WTC11 (cell line): ENCODE data around the gene C1GALT1C1L. TPM values are rescaled to one million over a fixed set of nuclear protein-coding genes. Genes with fewer than 3 reads are reported as not detected.
"Not testable (repeated sequence)": the region's sequence is repeated elsewhere in the genome, so short reads cannot be mapped to it uniquely, and the experiment has no call there.

Source experiments
- ATAC-seq: fragments of 200-7000 bp; cut with Tn5 transposase; 2 replicates; pipeline ENCODE4 v1.10.0; 2021; ENCODE audit warnings: mild to moderate bottlenecking, moderate library complexity
- CTCF ChIA-PET: fragments of 300-600 bp; sonication (Branson Sonifier 250); formaldehyde crosslinking; loops from one replicate; lab custom pipeline; 2021; ENCODE audit warnings: antibody characterized with exemption; lab: Charles Lee
- POLR2A ChIA-PET: fragments of 350-600 bp; sonication (Branson Sonifier 250); formaldehyde crosslinking; loops from one replicate; lab custom pipeline; 2021; ENCODE audit warnings: antibody characterized with exemption; lab: Charles Lee
- DNase-seq: peaks from one replicate; pipeline ENCODE4 v3.0.0; 2021; ENCODE audit warnings: low spot score
- H3K27ac Mint-ChIP-seq: 2 replicates; pipeline ENCODE4 v1.8.0; 2021; ENCODE audit warnings: mixed read lengths
- H3K27me3 Mint-ChIP-seq: 2 replicates; pipeline ENCODE4 v1.8.0; 2021; ENCODE audit warnings: low read depth, mild to moderate bottlenecking, moderate library complexity, mixed read lengths
- H3K36me3 Mint-ChIP-seq: 2 replicates; pipeline ENCODE4 v1.8.0; 2021; ENCODE audit warnings: mixed read lengths
- H3K4me1 Mint-ChIP-seq: 2 replicates; pipeline ENCODE4 v1.8.0; 2022; ENCODE audit warnings: mixed read lengths
- H3K4me3 Mint-ChIP-seq: 2 replicates; pipeline ENCODE4 v1.8.0; 2021; ENCODE audit warnings: mild to moderate bottlenecking, moderate library complexity, mixed read lengths
- H3K9me3 Mint-ChIP-seq: 2 replicates; pipeline ENCODE4 v1.8.0; 2021; ENCODE audit warnings: mixed read lengths
- AR ChIP-seq: fragments of 250-450 bp; sonication (Bioruptor Pico); IDR thresholded peaks from 2 replicates; pipeline ENCODE4 v1.9.0; 2021; ENCODE audit warnings: mild to moderate bottlenecking
- E2F5 ChIP-seq: sonication (generic); formaldehyde crosslinking; IDR thresholded peaks from 2 replicates; pipeline ENCODE4 v1.8.1; 2022; ENCODE audit warnings: mild to moderate bottlenecking, moderate library complexity, missing genetic modification reagents
- ERG ChIP-seq: fragments of 250-450 bp; sonication (Bioruptor Pico); IDR thresholded peaks from 2 replicates; pipeline ENCODE4 v1.8.0; 2021; ENCODE audit warnings: mild to moderate bottlenecking
- GABPB1 ChIP-seq: sonication (generic); formaldehyde crosslinking; IDR thresholded peaks from 2 replicates; pipeline ENCODE4 v1.8.1; 2023; ENCODE audit warnings: mild to moderate bottlenecking, missing genetic modification reagents
- GRHL2 ChIP-seq: fragments of 250-450 bp; sonication (Bioruptor Pico); IDR thresholded peaks from 2 replicates; pipeline ENCODE4 v1.8.0; 2022; ENCODE audit warnings: mild to moderate bottlenecking, moderate library complexity; ENCODE audit not compliant: insufficient replicate concordance, severe bottlenecking
- HMGA2 ChIP-seq: fragments of 250-450 bp; sonication (Bioruptor Pico); IDR thresholded peaks from 2 replicates; pipeline ENCODE4 v1.4.0; 2021; ENCODE audit warnings: mild to moderate bottlenecking, moderate library complexity
- MLX ChIP-seq: sonication (generic); formaldehyde crosslinking; IDR thresholded peaks from 2 replicates; pipeline ENCODE4 v1.8.1; 2023; ENCODE audit warnings: mild to moderate bottlenecking, missing genetic modification reagents, moderate library complexity
- NR2C2 ChIP-seq: sonication (generic); formaldehyde crosslinking; IDR thresholded peaks from 2 replicates; pipeline ENCODE4 v1.8.0; 2022; ENCODE audit warnings: mild to moderate bottlenecking, missing genetic modification reagents
- SMAD3 ChIP-seq: sonication (generic); formaldehyde crosslinking; IDR thresholded peaks from 2 replicates; pipeline ENCODE4 v1.8.0; 2022; ENCODE audit warnings: missing genetic modification reagents, mild to moderate bottlenecking, borderline replicate concordance
- SOX15 ChIP-seq: fragments of 250-450 bp; sonication (Bioruptor Pico); IDR thresholded peaks from 2 replicates; pipeline ENCODE4 v1.9.0; 2021; ENCODE audit warnings: mild to moderate bottlenecking
- TCF7 ChIP-seq: sonication (generic); formaldehyde crosslinking; IDR thresholded peaks from 2 replicates; pipeline ENCODE4 v1.8.0; 2022; ENCODE audit warnings: mild to moderate bottlenecking, low read depth, missing genetic modification reagents, moderate library complexity
- TEAD4 ChIP-seq: sonication (generic); formaldehyde crosslinking; IDR thresholded peaks from 2 replicates; pipeline ENCODE4 v1.8.0; 2022; ENCODE audit warnings: mild to moderate bottlenecking, missing genetic modification reagents
- ZNF281 ChIP-seq: sonication (generic); formaldehyde crosslinking; IDR thresholded peaks from 2 replicates; pipeline ENCODE4 v1.8.0; 2023; ENCODE audit warnings: mild to moderate bottlenecking, missing genetic modification reagents
- ZNF396 ChIP-seq: fragments of 250-450 bp; sonication (Bioruptor Pico); IDR thresholded peaks from 2 replicates; pipeline ENCODE4 v1.8.0; 2021; ENCODE audit warnings: mild to moderate bottlenecking, moderate library complexity, borderline replicate concordance
- ZNF671 ChIP-seq: fragments of 250-450 bp; sonication (Bioruptor Pico); IDR thresholded peaks from 2 replicates; pipeline ENCODE4 v1.8.0; 2021; ENCODE audit warnings: mild to moderate bottlenecking
- total RNA-seq: library from RNA; stranded (reverse); gene quantifications from 3 replicates; pipeline ENCODE4 v1.2.3, GENCODE V29; 2021

C1GALT1C1L gene
- total RNA-seq, 1 experiment from 2014 or later = 0.44 TPM

GRCh38 chr2:43636621-43637020 is 39.6 kb downstream of the C1GALT1C1L start:
- peaks cover 25% of the 10 kb centered on the region for H3K4me1 Mint-ChIP-seq
- ATAC-seq (no peak), DNase-seq (no peak)
- peak overlapping the region; percentile 80 for H3K4me3 Mint-ChIP-seq
- peaks cover 23% of the 10 kb centered on the region for H3K27me3 Mint-ChIP-seq
- H3K27ac Mint-ChIP-seq = 0 out of 2 replicates have a peak overlapping the region, but pooled peaks have one; percentile 44
- TF ChIP-seq ZNF671 (CRISPR knock-in tag) (no peak), ZNF396 (CRISPR knock-in tag) (no peak), ZNF281 (CRISPR knock-in tag) (no peak), SMAD3 (no peak), NR2C2 (CRISPR knock-in tag) (no peak), SOX15 (CRISPR knock-in tag) (no peak), TEAD4 (CRISPR knock-in tag) (no peak), GRHL2 (no peak), AR (CRISPR knock-in tag) (no peak), TCF7 (no peak), MLX (CRISPR knock-in tag) (no peak), E2F5 (CRISPR knock-in tag) (no peak)
- peaks cover 5% of the 10 kb centered on the region for H3K9me3 Mint-ChIP-seq
- H3K36me3 Mint-ChIP-seq = peaks cover 4% of the 10 kb centered on the region; the same call in 1 of the 2 replicates
- CTCF ChIA-PET = interaction anchor here (0.5 to 2.1 kb wide), 9 partner anchors 21 to 497 kb away, joined by 3 to 9 read pairs (median 3); partner anchors contain the start of gene DYNC2LI1
- POLR2A ChIA-PET = interaction anchor here (0.6 kb wide), 1 partner anchor 18 kb away, joined by 3 read pairs; no protein-coding TSS in a partner anchor

GRCh38 chr2:43636153-43636552 is 40.1 kb downstream of the C1GALT1C1L start:
- Mint-ChIP-seq H3K27me3 (peaks cover 23% of the 10 kb centered on the region), H3K4me3 (peak overlapping the region; percentile 42; the same call in 1 of the 2 replicates), H3K4me1 (peaks cover 25% of the 10 kb centered on the region)
- not testable (repeated sequence) for H3K36me3 Mint-ChIP-seq, DNase-seq, H3K27ac Mint-ChIP-seq, H3K9me3 Mint-ChIP-seq, ATAC-seq
- POLR2A ChIA-PET = interaction anchor here (0.6 kb wide), 1 partner anchor 533 kb away, joined by 4 read pairs; the partner anchor contains the start of gene PPM1B
- CTCF ChIA-PET = interaction anchor here (1.1 to 2.1 kb wide), 5 partner anchors 26 to 496 kb away, joined by 3 to 9 read pairs (median 3); no protein-coding TSS in a partner anchor

- peaks cover 23% of the 10 kb centered on the region for H3K27me3 Mint-ChIP-seq
- no peak for DNase-seq
- peak; percentile 83 for TF ChIP-seq GABPB1 (CRISPR knock-in tag)
- no peak for TF ChIP-seq ERG
- no peak for TF ChIP-seq HMGA2 (CRISPR knock-in tag)
- POLR2A ChIA-PET = no interaction called here
- no peak for ATAC-seq
- H3K27ac Mint-ChIP-seq = no peak overlapping the region
- peaks cover 25% of the 10 kb centered on the region for H3K4me1 Mint-ChIP-seq
- no peak overlapping the region for H3K4me3 Mint-ChIP-seq
- H3K36me3 Mint-ChIP-seq = peaks cover 4% of the 10 kb centered on the region; the same call in 1 of the 2 replicates
- peaks cover 5% of the 10 kb centered on the region for H3K9me3 Mint-ChIP-seq
- CTCF ChIA-PET = no interaction called here
Observed at GRCh38 chr2:43634604-43635306, 41.5 kb downstream of the C1GALT1C1L start.
